GM23338 (cell line): ENCODE results near the gene NME9. TPM values are rescaled to one million over a fixed set of nuclear protein-coding genes. Genes with fewer than 3 reads are reported as not detected.

Experiments used
- ATAC-seq: fragments of 200-7000 bp; cut with Tn5 transposase; 3 replicates; pipeline ENCODE4 v1.9.1; 2020
- DNase-seq: peaks from one replicate; pipeline ENCODE4 v3.0.0-alpha.2; 2015; ENCODE audit warnings: low spot score
- H2AFZ ChIP-seq: fragments of 200-600 bp; sonication (generic); 2 replicates; pipeline ENCODE4 v1.8.0; 2016; ENCODE audit warnings: antibody characterized with exemption, mild to moderate bottlenecking, moderate library complexity
- H3F3A ChIP-seq: fragments of 200-600 bp; sonication (generic); replicated peaks from 2 replicates; pipeline ENCODE4 v1.8.0; 2017; ENCODE audit warnings: antibody characterized with exemption, mixed run types, low read depth
- H3K27ac ChIP-seq: fragments of 200-600 bp; sonication (generic); 2 replicates; pipeline ENCODE4 v1.6.1; 2016; ENCODE audit warnings: low read depth
- H3K27me3 ChIP-seq: fragments of 200-600 bp; sonication (generic); 2 replicates; pipeline ENCODE4 v1.8.0; 2016; ENCODE audit warnings: mild to moderate bottlenecking, mixed run types, moderate library complexity; ENCODE audit not compliant: insufficient read depth
- H3K36me3 ChIP-seq: fragments of 200-600 bp; sonication (generic); 2 replicates; pipeline ENCODE4 v1.8.0; 2016; ENCODE audit warnings: mild to moderate bottlenecking; ENCODE audit not compliant: insufficient read depth
- H3K4me1 ChIP-seq: fragments of 200-600 bp; sonication (generic); 2 replicates; pipeline ENCODE4 v1.8.0; 2016; ENCODE audit warnings: mild to moderate bottlenecking, moderate library complexity; ENCODE audit not compliant: insufficient read depth
- H3K4me2 ChIP-seq: fragments of 200-600 bp; sonication (generic); 2 replicates; pipeline ENCODE4 v1.7.1; 2017; ENCODE audit warnings: mixed run types
- H3K4me3 ChIP-seq: fragments of 200-600 bp; sonication (generic); 2 replicates; pipeline ENCODE4 v1.6.1; 2016; ENCODE audit warnings: mixed run types
- H3K79me2 ChIP-seq: fragments of 200-600 bp; sonication (generic); replicated peaks from 2 replicates; pipeline ENCODE4 v1.8.0; 2017; ENCODE audit warnings: mild to moderate bottlenecking; ENCODE audit not compliant: insufficient read depth
- H3K9me2 ChIP-seq: fragments of 200-600 bp; sonication (generic); 2 replicates; pipeline ENCODE4 v1.8.0; 2017; ENCODE audit not compliant: insufficient read depth
- H4K20me1 ChIP-seq: fragments of 200-600 bp; sonication (generic); replicated peaks from 2 replicates; pipeline ENCODE4 v1.8.0; 2017; ENCODE audit warnings: mild to moderate bottlenecking; ENCODE audit not compliant: insufficient read depth
- H3K27ac Mint-ChIP-seq: 2 replicates; pipeline ENCODE4 v1.8.0; 2020; ENCODE audit warnings: inconsistent platforms, mild to moderate bottlenecking, moderate library complexity, mixed read lengths
- H3K27me3 Mint-ChIP-seq: 3 replicates; pipeline ENCODE4 v1.8.0; 2022; ENCODE audit warnings: low read depth, mild to moderate bottlenecking, moderate library complexity, mixed read lengths, inconsistent platforms; ENCODE audit not compliant: insufficient read depth, poor library complexity
- H3K36me3 Mint-ChIP-seq: 3 replicates; pipeline ENCODE4 v1.8.0; 2021; ENCODE audit warnings: low read depth, mild to moderate bottlenecking, inconsistent platforms, moderate library complexity, mixed read lengths
- H3K4me1 Mint-ChIP-seq: 3 replicates; pipeline ENCODE4 v1.8.0; 2020; ENCODE audit warnings: mild to moderate bottlenecking, inconsistent platforms, mixed read lengths
- H3K4me3 Mint-ChIP-seq: 3 replicates; pipeline ENCODE4 v1.8.0; 2021; ENCODE audit warnings: moderate library complexity, mild to moderate bottlenecking, inconsistent platforms, mixed read lengths
- H3K9me3 Mint-ChIP-seq: 3 replicates; pipeline ENCODE4 v1.8.0; 2020; ENCODE audit warnings: moderate library complexity, mild to moderate bottlenecking, inconsistent platforms, mixed read lengths
- CREB1 ChIP-seq: fragments of 250-450 bp; sonication (Bioruptor Pico); IDR thresholded peaks from 2 replicates; pipeline ENCODE4 v1.5.0; 2020; ENCODE audit warnings: low read depth, mild to moderate bottlenecking, moderate library complexity
- CTCF ChIP-seq, 2 experiments: fragments of 200-600 bp in 1 of 2; sonication (generic) in 1 of 2; conservative IDR thresholded peaks; 2 replicates each; pipeline versions ENCODE4 v1.5.1 to v1.6.1; 2016 to 2017; ENCODE audit warnings: antibody characterized with exemption in 2 of 2, low read depth in 2 of 2, mild to moderate bottlenecking in 2 of 2, moderate library complexity in 1 of 2
- ETS1 ChIP-seq: IDR thresholded peaks from 2 replicates; pipeline ENCODE4 v1.6.1; 2016; ENCODE audit warnings: antibody characterized with exemption
- EZH2 ChIP-seq: fragments of 200-600 bp; sonication (generic); IDR thresholded peaks from one replicate; pipeline ENCODE4 v1.8.0; 2017; ENCODE audit warnings: antibody characterized with exemption, mild to moderate bottlenecking, low read depth; ENCODE audit not compliant: unreplicated experiment
- EZH2phosphoT487 ChIP-seq: fragments of 200-600 bp; sonication (generic); IDR thresholded peaks from one replicate; pipeline ENCODE4 v1.8.1; 2018; ENCODE audit warnings: antibody characterized with exemption; ENCODE audit not compliant: unreplicated experiment
- JUNB ChIP-seq: IDR thresholded peaks from one replicate; pipeline ENCODE4 v1.6.1; 2016; ENCODE audit warnings: antibody characterized with exemption; ENCODE audit not compliant: unreplicated experiment
- NANOG ChIP-seq: IDR thresholded peaks from 2 replicates; pipeline ENCODE4 v1.6.1; 2016; ENCODE audit warnings: antibody characterized with exemption, borderline replicate concordance
- POLR2AphosphoS5 ChIP-seq: IDR thresholded peaks from 2 replicates; pipeline ENCODE4 v1.6.1; 2016; ENCODE audit warnings: antibody characterized with exemption, low read depth
- REST ChIP-seq: IDR thresholded peaks from one replicate; pipeline ENCODE4 v1.6.1; 2018; ENCODE audit warnings: antibody characterized with exemption; ENCODE audit not compliant: unreplicated experiment
- STAT1 ChIP-seq: IDR thresholded peaks from one replicate; pipeline ENCODE4 v1.6.1; 2016; ENCODE audit warnings: antibody characterized with exemption; ENCODE audit not compliant: unreplicated experiment
- ZNF114 ChIP-seq: fragments of 250-450 bp; sonication (Bioruptor Pico); IDR thresholded peaks from 2 replicates; pipeline ENCODE4 v1.5.0; 2020; ENCODE audit warnings: mild to moderate bottlenecking, moderate library complexity
- ZNF331 ChIP-seq: fragments of 250-450 bp; sonication (Bioruptor Pico); IDR thresholded peaks from 2 replicates; pipeline ENCODE4 v1.5.0; 2020; ENCODE audit warnings: low read depth, mild to moderate bottlenecking, moderate library complexity
- ZNF462 ChIP-seq: fragments of 250-450 bp; sonication (Bioruptor Pico); IDR thresholded peaks from 2 replicates; pipeline ENCODE4 v1.5.0; 2020; ENCODE audit warnings: mild to moderate bottlenecking, moderate library complexity
- polyA plus RNA-seq: library from polyadenylated mRNA; unstranded; fragments of >200 nt; fragmentation: Nextera tagmentation; extraction: Ambion mirVana; gene quantifications from 2 replicates; pipeline ENCODE4 v1.2.1, GENCODE V29; 2016
- total RNA-seq: library from RNA; depleted of rRNA; stranded (reverse); fragments of >200 nt; shearing (Covaris generic); gene quantifications from 2 replicates; pipeline ENCODE4 v1.2.3, GENCODE V29; 2014

Gene NME9
- total and polyA plus RNA-seq, 2 experiments from 2014 or later = 0.14 to 2.0 TPM

- no peaks in the 10 kb centered on the region for H3K9me2 ChIP-seq
- no peak for TF ChIP-seq CTCF (conservative IDR thresholded peaks at IDR 0.05; ENCODE audit: low read depth in 2 of 2)
- TF ChIP-seq CREB1 (CRISPR knock-in tag) = no peak
- TF ChIP-seq EZH2 = no peak
- no peak for TF ChIP-seq ZNF462 (CRISPR knock-in tag)
- no peak for TF ChIP-seq JUNB
- no peak for TF ChIP-seq POLR2AphosphoS5
- TF ChIP-seq ETS1 = no peak
- no peak for TF ChIP-seq ZNF114 (CRISPR knock-in tag)
- TF ChIP-seq NANOG = no peak
- TF ChIP-seq EZH2phosphoT487 = no peak
- TF ChIP-seq ZNF331 = no peak
- no peak for TF ChIP-seq REST
- no peak for TF ChIP-seq STAT1
- H3K4me1 Mint-ChIP-seq = peaks cover 7% of the 10 kb centered on the region
- no peak for ATAC-seq
- no peak overlapping the region for H3K27ac Mint-ChIP-seq
- no peak overlapping the region for H3K4me3 ChIP-seq
- no peak overlapping the region for H3K4me2 ChIP-seq
- no peak for DNase-seq
- no peaks in the 10 kb centered on the region for H3K79me2 ChIP-seq
- no peaks in the 10 kb centered on the region for H3K9me3 Mint-ChIP-seq
- no peaks in the 10 kb centered on the region for H3F3A ChIP-seq
- H3K27me3 Mint-ChIP-seq = peaks cover 5% of the 10 kb centered on the region
- peak overlapping the region; percentile 26; the same call in 1 of the 2 replicates for H3K27ac ChIP-seq
- no peak overlapping the region for H3K4me3 Mint-ChIP-seq
- H2AFZ ChIP-seq = no peak overlapping the region
- H3K36me3 Mint-ChIP-seq = no peaks in the 10 kb centered on the region
- no peaks in the 10 kb centered on the region for H4K20me1 ChIP-seq
- H3K27me3 ChIP-seq = no peaks in the 10 kb centered on the region
- H3K36me3 ChIP-seq = no peaks in the 10 kb centered on the region
- H3K4me1 ChIP-seq = no peaks in the 10 kb centered on the region
Measured at GRCh38 chr3:138359148-138359918, 29.7 kb upstream of the NME9 start.
